GM12892 (cell line): ENCODE data around the gene ARHGAP12.

ENCODE experiments used
- POLR2A ChIP-seq: IDR thresholded peaks from 2 replicates; pipeline ENCODE4 v1.6.1; 2011; ENCODE audit warnings: low read depth, low read length, control low read depth
- POLR2AphosphoS5 ChIP-seq: IDR thresholded peaks from 2 replicates; pipeline ENCODE4 v1.6.1; 2011; ENCODE audit warnings: low read depth, low read length, control low read depth

GRCh38 chr10:31864834-31865518 lies 63.7 kb downstream of the ARHGAP12 start:
- TF ChIP-seq POLR2AphosphoS5 (no peak), POLR2A (no peak)
